H9 (cell line): ENCODE data around the gene ESRP2. TPM values are rescaled to one million over a fixed set of nuclear protein-coding genes. Genes with fewer than 3 reads are reported as not detected.

Experiments
- DNase-seq: peaks from one replicate; pipeline ENCODE4 v3.0.0-alpha.2; 2017
- H2AFZ ChIP-seq: one replicate; pipeline ENCODE4 v1.6.1; 2013; ENCODE audit warnings: mild to moderate bottlenecking, low read length, control low read depth, moderate library complexity
- H2AK5ac ChIP-seq: 2 replicates; pipeline ENCODE4 v1.6.1; 2013; ENCODE audit warnings: low read length, control low read depth, mixed read lengths; ENCODE audit not compliant: insufficient read length
- H2BK120ac ChIP-seq: one replicate; pipeline ENCODE4 v1.6.1; 2013; ENCODE audit warnings: low read depth, mild to moderate bottlenecking, low read length, control low read depth, inconsistent platforms; ENCODE audit not compliant: poor library complexity, severe bottlenecking
- H2BK12ac ChIP-seq: 2 replicates; pipeline ENCODE4 v1.6.1; 2013; ENCODE audit warnings: low read length, control low read depth, mixed read lengths, low read depth; ENCODE audit not compliant: insufficient read length
- H2BK15ac ChIP-seq: 2 replicates; pipeline ENCODE4 v1.6.1; 2013; ENCODE audit warnings: low read depth, low read length, control low read depth
- H2BK20ac ChIP-seq: one replicate; pipeline ENCODE4 v1.6.1; 2013; ENCODE audit warnings: low read depth, mild to moderate bottlenecking, low read length, control low read depth, inconsistent platforms; ENCODE audit not compliant: poor library complexity, severe bottlenecking
- H2BK5ac ChIP-seq: 2 replicates; pipeline ENCODE4 v1.6.1; 2013; ENCODE audit warnings: low read length, control low read depth, mixed read lengths; ENCODE audit not compliant: insufficient read length
- H3K14ac ChIP-seq: 2 replicates; pipeline ENCODE4 v1.6.1; 2013; ENCODE audit warnings: low read length, control low read depth; ENCODE audit not compliant: insufficient read depth
- H3K18ac ChIP-seq: 2 replicates; pipeline ENCODE4 v1.6.1; 2013; ENCODE audit warnings: low read depth, mild to moderate bottlenecking, mixed read lengths, low read length, control low read depth; ENCODE audit not compliant: insufficient read length
- H3K23ac ChIP-seq: 2 replicates; pipeline ENCODE4 v1.6.1; 2013; ENCODE audit warnings: low read length, control low read depth, mixed read lengths, low read depth; ENCODE audit not compliant: insufficient read length
- H3K23me2 ChIP-seq: 2 replicates; pipeline ENCODE4 v1.6.1; 2013; ENCODE audit warnings: low read depth, mild to moderate bottlenecking, mixed read lengths, low read length, control low read depth; ENCODE audit not compliant: insufficient read length, poor library complexity, severe bottlenecking
- H3K27ac ChIP-seq: 2 replicates; pipeline ENCODE4 v1.5.1; 2013; ENCODE audit warnings: low read length, control low read depth, mixed read lengths, low read depth; ENCODE audit not compliant: insufficient read length
- H3K27me3 ChIP-seq: 2 replicates; pipeline ENCODE4 v1.6.1; 2013; ENCODE audit warnings: low read length, control low read depth, inconsistent platforms; ENCODE audit not compliant: insufficient read depth
- H3K4ac ChIP-seq: 2 replicates; pipeline ENCODE4 v1.6.1; 2013; ENCODE audit warnings: low read depth, mild to moderate bottlenecking, control low read depth, inconsistent platforms, low read length, moderate library complexity
- H3K4me1 ChIP-seq: 2 replicates; pipeline ENCODE4 v1.6.1; 2013; ENCODE audit warnings: low read length, control low read depth, inconsistent platforms; ENCODE audit not compliant: insufficient read depth
- H3K4me2 ChIP-seq: 2 replicates; pipeline ENCODE4 v1.6.1; 2013; ENCODE audit warnings: low read length, control low read depth, mixed read lengths; ENCODE audit not compliant: insufficient read length, insufficient read depth
- H3K56ac ChIP-seq: 2 replicates; pipeline ENCODE4 v1.6.1; 2013; ENCODE audit warnings: low read depth, mild to moderate bottlenecking, mixed read lengths, low read length, control low read depth; ENCODE audit not compliant: insufficient read length
- H3K79me1 ChIP-seq: 2 replicates; pipeline ENCODE4 v1.6.1; 2013; ENCODE audit warnings: low read depth, mild to moderate bottlenecking, moderate library complexity, low read length, control low read depth, inconsistent platforms; ENCODE audit not compliant: insufficient read depth, poor library complexity, severe bottlenecking
- H3K79me2 ChIP-seq: 2 replicates; pipeline ENCODE4 v1.6.1; 2013; ENCODE audit warnings: low read length, control low read depth, inconsistent platforms; ENCODE audit not compliant: insufficient read depth
- H3K9ac ChIP-seq: 2 replicates; pipeline ENCODE4 v1.6.1; 2013; ENCODE audit warnings: low read length, control low read depth, mixed read lengths; ENCODE audit not compliant: insufficient read length; ENCODE audit errors: extremely low read depth
- H3K9me3 ChIP-seq: one replicate; pipeline ENCODE4 v1.6.1; 2013; ENCODE audit warnings: low read depth, low read length, inconsistent platforms; ENCODE audit not compliant: control insufficient read depth
- H3T11ph ChIP-seq: one replicate; pipeline ENCODE4 v1.6.1; 2013; ENCODE audit warnings: mild to moderate bottlenecking, low read length, control low read depth, inconsistent platforms
- H4K20me1 ChIP-seq: one replicate; pipeline ENCODE4 v1.6.1; 2013; ENCODE audit not compliant: control insufficient read depth, insufficient read length, insufficient read depth
- H4K5ac ChIP-seq: 2 replicates; pipeline ENCODE4 v1.6.1; 2013; ENCODE audit warnings: low read depth, mild to moderate bottlenecking, mixed read lengths, low read length, control low read depth; ENCODE audit not compliant: insufficient read length
- H4K8ac ChIP-seq: replicated peaks from 2 replicates; pipeline ENCODE4 v1.6.1; 2013; ENCODE audit warnings: low read length, control low read depth, mixed read lengths, low read depth; ENCODE audit not compliant: insufficient read length
- H4K91ac ChIP-seq: 2 replicates; pipeline ENCODE4 v1.6.1; 2013; ENCODE audit warnings: low read depth, mild to moderate bottlenecking, moderate library complexity, mixed read lengths, low read length, control low read depth; ENCODE audit not compliant: insufficient read length
- H3K27ac Mint-ChIP-seq, 3 experiments: 2 replicates in 2 of 3; 3 replicates in 1 of 3; pipeline ENCODE4 v1.8.0; 2020 to 2021; ENCODE audit warnings: mixed read lengths in 3 of 3, mild to moderate bottlenecking in 1 of 3, moderate library complexity in 1 of 3
- H3K27me3 Mint-ChIP-seq: 2 replicates; pipeline ENCODE4 v1.8.0; 2021; ENCODE audit warnings: low read depth, mild to moderate bottlenecking, moderate library complexity, mixed read lengths
- H3K36me3 Mint-ChIP-seq, 3 experiments: 2 replicates in 2 of 3; 3 replicates in 1 of 3; pipeline ENCODE4 v1.8.0; 2020 to 2021; ENCODE audit warnings: low read depth in 3 of 3, mixed read lengths in 3 of 3; ENCODE audit not compliant: insufficient read depth in 1 of 3
- H3K4me1 Mint-ChIP-seq, 2 experiments: 2 replicates each; pipeline ENCODE4 v1.8.0; 2020; ENCODE audit warnings: mixed read lengths in 2 of 2
- H3K4me3 Mint-ChIP-seq, 2 experiments: 2 replicates in 1 of 2; 3 replicates in 1 of 2; pipeline ENCODE4 v1.8.0; 2020 to 2021; ENCODE audit warnings: mild to moderate bottlenecking in 2 of 2, mixed read lengths in 2 of 2, moderate library complexity in 1 of 2
- H3K9me3 Mint-ChIP-seq, 2 experiments: 2 replicates in 1 of 2; 3 replicates in 1 of 2; pipeline ENCODE4 v1.8.0; 2020; ENCODE audit warnings: mild to moderate bottlenecking in 2 of 2, mixed read lengths in 2 of 2, moderate library complexity in 1 of 2
- CTCF ChIP-seq: fragments of 200-600 bp; sonication (generic); conservative IDR thresholded peaks from 3 replicates; pipeline ENCODE4 v1.8.0; 2021; ENCODE audit warnings: antibody characterized with exemption, mild to moderate bottlenecking
- WGBS: extraction: QIAGEN DNeasy Blood & Tissue Kit; methylation state at CpG from one replicate; pipeline ENCODE4 v1.1.7; 2013; ENCODE audit warnings: missing lambda C conversion rate, low lambda C conversion rate, mixed read lengths; ENCODE audit not compliant: insufficient read length; ENCODE audit errors: extremely low coverage; 5-methylcytosine and 5-hydroxymethylcytosine counted together
- total RNA-seq: library from RNA; stranded (reverse); gene quantifications from 2 replicates; pipeline ENCODE4 v1.2.1, GENCODE V29; 2021

ESRP2 gene
- total RNA-seq, 1 experiment from 2014 or later, result 59.5 TPM

- H2BK20ac ChIP-seq, result no peak overlapping the region
- H3K9me3 ChIP-seq, result no peaks in the 10 kb centered on the region
- H3K27ac Mint-ChIP-seq, result no peak overlapping the region; a peak in 1 of 7 replicates
- H3K27me3 Mint-ChIP-seq, result no peaks in the 10 kb centered on the region
- H2BK5ac ChIP-seq, result no peak overlapping the region
- H4K91ac ChIP-seq, result no peak overlapping the region
- WGBS, result no CpG with 5 or more reads among the region's 5 CpGs
- no peak overlapping the region for H3K23ac ChIP-seq
- no peak overlapping the region for H3K14ac ChIP-seq
- no peaks in the 10 kb centered on the region for H3K27me3 ChIP-seq
- DNase-seq, result no peak
- H3K36me3 Mint-ChIP-seq, result peaks cover 7 to 32% (median 14%) of the 10 kb centered on the region in 3 experiments; a peak in 4 of 7 replicates
- H4K20me1 ChIP-seq, result peaks cover 2% of the 10 kb centered on the region
- H3K9me3 Mint-ChIP-seq, result no peaks in the 10 kb centered on the region
- no peak for TF ChIP-seq CTCF
- no peak overlapping the region for H3T11ph ChIP-seq
- H2AK5ac ChIP-seq, result no peak overlapping the region
- H3K4me3 Mint-ChIP-seq, result no peak overlapping the region
- no peak overlapping the region for H2AFZ ChIP-seq
- no peak overlapping the region for H4K5ac ChIP-seq
- H3K4me1 Mint-ChIP-seq, result peaks cover 0 to 4% of the 10 kb centered on the region in 2 experiments; a peak in 2 of 4 replicates
- H2BK12ac ChIP-seq, result no peak overlapping the region
- H4K8ac ChIP-seq, result no peak overlapping the region
- H3K9ac ChIP-seq, result no peak overlapping the region
- no peaks in the 10 kb centered on the region for H3K79me1 ChIP-seq
- H3K4me2 ChIP-seq, result no peak overlapping the region
- no peak overlapping the region for H2BK120ac ChIP-seq
- H3K27ac ChIP-seq, result no peak overlapping the region
- no peaks in the 10 kb centered on the region for H3K79me2 ChIP-seq
- no peaks in the 10 kb centered on the region for H3K23me2 ChIP-seq
- H3K18ac ChIP-seq, result no peak overlapping the region
- no peak overlapping the region for H2BK15ac ChIP-seq
- no peak overlapping the region for H3K4ac ChIP-seq
- H3K56ac ChIP-seq, result no peak overlapping the region
- no peaks in the 10 kb centered on the region for H3K4me1 ChIP-seq
These were observed 48.9 kb upstream of the ESRP2 start for GRCh38 chr16:68284847-68285246.
